ENCODE data around the gene PLCH1.

GRCh38 chr3:155714295-155714718, 30.6 kb downstream of the PLCH1 start:
- TF ChIP-seq, protein P1, sequence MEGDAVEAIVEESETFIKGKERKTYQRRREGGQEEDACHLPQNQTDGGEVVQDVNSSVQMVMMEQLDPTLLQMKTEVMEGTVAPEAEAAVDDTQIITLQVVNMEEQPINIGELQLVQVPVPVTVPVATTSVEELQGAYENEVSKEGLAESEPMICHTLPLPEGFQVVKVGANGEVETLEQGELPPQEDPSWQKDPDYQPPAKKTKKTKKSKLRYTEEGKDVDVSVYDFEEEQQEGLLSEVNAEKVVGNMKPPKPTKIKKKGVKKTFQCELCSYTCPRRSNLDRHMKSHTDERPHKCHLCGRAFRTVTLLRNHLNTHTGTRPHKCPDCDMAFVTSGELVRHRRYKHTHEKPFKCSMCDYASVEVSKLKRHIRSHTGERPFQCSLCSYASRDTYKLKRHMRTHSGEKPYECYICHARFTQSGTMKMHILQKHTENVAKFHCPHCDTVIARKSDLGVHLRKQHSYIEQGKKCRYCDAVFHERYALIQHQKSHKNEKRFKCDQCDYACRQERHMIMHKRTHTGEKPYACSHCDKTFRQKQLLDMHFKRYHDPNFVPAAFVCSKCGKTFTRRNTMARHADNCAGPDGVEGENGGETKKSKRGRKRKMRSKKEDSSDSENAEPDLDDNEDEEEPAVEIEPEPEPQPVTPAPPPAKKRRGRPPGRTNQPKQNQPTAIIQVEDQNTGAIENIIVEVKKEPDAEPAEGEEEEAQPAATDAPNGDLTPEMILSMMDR (conservative IDR thresholded peaks at IDR 0.05; ENCODE audit: low read depth, low read length), result no peak
- TF ChIP-seq EZH2phosphoT487 (IDR thresholded peaks at IDR 0.05; ENCODE audit: borderline replicate concordance, low read length), result no peak
- TF ChIP-seq EZH2 (IDR thresholded peaks at IDR 0.05; ENCODE audit: low read length, unreplicated experiment), result no peak
